CD4-positive, alpha-beta T cell treated with Interleukin-12 subunit alpha and Interleukin-12 subunit beta, for 1 hour (primary cell): ENCODE data around the gene RHBDF2.
"Not testable (repeated sequence)": the region's sequence is repeated elsewhere in the genome, so short reads cannot be mapped to it uniquely, and the experiment has no call there.

Experiments
- DNase-seq: peaks from one replicate; pipeline ENCODE4 v3.0.0-alpha.2; 2020

Gene RHBDF2

GRCh38 chr17:76523084-76524037 is 22.1 kb upstream of the RHBDF2 start:
- peak; percentile 85 for DNase-seq

- DNase-seq = not testable (repeated sequence)
Measured at GRCh38 chr17:76521683-76522082, 20.5 kb upstream of the RHBDF2 start.

- no peak for DNase-seq
Measured at GRCh38 chr17:76521262-76521661, 20.0 kb upstream of the RHBDF2 start.

DNA sequence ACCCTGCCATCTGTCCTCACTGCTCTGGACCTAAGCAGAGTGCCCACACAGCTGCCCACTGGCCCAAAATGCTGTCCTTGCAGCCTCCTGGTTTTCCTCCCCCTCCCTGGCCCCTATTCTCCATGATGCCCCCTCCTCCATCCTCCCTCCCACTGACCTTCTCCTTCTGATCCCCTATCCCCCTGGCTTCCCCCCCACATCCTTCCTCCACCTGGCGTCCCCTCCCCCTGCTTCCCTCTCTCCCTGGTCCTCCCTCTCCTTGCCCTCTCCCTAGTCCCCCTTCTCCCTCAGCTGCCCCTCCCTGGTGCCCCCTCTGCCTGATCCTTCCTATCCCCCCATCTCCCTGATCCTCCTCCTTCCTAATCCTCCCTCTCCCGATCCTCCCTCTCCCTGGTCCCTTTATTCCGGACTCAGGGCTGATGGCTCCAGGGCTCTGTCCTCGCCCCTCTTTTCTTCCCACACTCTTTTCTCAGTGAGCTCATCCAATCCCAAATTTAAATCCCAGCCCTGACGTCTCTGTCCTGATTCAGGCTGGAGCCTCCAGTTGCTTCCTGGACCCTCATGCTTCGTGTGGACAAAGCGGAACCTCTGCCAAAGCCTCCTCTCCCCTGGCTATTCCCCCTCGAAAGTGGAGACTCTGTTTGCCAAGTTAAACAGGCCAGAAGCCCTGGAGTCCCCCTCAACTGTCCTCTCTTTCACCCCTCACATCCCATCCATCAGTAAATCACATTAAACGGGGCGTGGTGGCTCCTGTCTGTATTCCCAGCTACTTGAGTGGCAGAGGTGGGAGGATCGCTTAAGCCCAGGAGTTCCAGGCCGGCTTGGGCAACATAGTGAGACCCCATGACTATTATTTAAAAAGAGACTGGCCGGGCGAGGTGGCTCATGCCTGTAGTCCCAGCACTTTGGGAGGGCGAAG is 18.1 kb upstream of the RHBDF2 start:
- no peak for DNase-seq

- DNase-seq = no peak
Measured at GRCh38 chr17:76517638-76518038, 16.4 kb upstream of the RHBDF2 start.

DNA sequence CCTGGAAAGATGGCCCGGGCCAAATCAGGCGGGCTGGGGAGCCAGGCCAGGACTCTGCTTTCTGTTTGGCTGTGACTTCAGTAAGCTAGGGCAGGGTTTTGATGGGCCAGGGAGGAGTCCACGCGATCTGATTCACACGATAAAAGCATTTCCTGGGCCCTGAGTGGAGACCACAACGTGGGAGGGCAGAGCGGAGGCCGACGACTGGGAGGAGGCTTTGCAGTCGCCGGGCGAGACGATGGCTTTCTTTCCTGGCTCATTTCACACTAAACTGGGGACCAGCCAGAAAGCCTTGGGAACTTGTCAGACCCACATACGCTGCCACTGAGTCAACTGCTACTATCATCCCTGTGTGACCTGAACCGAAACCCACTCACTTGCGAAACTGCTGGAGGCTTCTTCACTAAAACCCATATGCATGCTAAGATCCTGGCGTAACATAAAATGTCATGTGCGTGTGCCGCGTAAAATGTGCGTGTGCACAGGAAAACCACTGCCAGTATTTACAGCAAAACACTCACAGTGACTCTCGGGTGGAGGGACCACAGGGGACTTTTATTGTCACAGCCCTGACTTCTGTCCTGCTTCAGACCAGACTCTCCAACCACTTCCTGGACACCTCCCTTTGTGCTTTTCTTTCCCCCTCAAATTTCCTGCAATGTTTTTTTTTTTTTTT is 14.2 kb upstream of the RHBDF2 start:
- DNase-seq = peak; percentile 90

DNA sequence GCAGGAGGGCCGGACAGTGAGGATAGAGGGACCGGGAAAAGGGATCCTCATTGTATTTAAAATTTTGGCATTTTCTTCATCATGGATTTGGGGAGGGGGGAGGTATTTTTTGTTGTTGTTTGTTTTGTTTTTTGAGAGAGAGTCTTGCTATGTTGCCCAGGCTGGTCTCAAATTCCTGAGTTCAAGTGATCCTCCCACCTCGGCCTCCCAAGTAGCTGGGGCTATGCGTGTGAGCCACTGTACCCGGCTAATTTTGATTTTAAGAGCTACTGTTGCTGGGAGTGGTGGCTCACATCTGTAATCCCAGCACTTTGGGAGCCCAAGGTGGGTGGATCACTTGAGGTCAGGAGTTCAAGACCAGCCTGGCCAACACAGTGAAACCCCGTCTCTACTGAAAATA is 13.1 kb upstream of the RHBDF2 start:
- not testable (repeated sequence) for DNase-seq

DNA sequence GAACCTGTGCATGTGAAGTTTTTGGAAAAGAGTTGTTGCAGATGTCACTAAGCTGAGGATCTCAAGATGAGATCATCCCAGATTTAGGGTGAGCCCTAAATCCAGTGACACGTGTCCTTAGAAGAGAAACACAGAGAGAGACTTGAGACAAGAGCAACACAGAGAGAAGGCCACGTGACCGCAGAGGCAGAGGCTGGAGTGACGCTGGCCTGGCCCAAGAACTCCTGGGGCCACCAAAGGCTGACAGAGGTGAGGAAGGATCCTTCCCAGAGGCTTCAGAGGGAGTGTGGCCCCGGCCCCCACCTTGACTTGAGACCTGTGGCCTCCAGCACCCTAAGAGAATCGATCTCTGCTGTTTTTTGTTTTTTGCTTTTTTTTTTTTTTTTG is 12.1 kb upstream of the RHBDF2 start:
- no peak for DNase-seq

DNA sequence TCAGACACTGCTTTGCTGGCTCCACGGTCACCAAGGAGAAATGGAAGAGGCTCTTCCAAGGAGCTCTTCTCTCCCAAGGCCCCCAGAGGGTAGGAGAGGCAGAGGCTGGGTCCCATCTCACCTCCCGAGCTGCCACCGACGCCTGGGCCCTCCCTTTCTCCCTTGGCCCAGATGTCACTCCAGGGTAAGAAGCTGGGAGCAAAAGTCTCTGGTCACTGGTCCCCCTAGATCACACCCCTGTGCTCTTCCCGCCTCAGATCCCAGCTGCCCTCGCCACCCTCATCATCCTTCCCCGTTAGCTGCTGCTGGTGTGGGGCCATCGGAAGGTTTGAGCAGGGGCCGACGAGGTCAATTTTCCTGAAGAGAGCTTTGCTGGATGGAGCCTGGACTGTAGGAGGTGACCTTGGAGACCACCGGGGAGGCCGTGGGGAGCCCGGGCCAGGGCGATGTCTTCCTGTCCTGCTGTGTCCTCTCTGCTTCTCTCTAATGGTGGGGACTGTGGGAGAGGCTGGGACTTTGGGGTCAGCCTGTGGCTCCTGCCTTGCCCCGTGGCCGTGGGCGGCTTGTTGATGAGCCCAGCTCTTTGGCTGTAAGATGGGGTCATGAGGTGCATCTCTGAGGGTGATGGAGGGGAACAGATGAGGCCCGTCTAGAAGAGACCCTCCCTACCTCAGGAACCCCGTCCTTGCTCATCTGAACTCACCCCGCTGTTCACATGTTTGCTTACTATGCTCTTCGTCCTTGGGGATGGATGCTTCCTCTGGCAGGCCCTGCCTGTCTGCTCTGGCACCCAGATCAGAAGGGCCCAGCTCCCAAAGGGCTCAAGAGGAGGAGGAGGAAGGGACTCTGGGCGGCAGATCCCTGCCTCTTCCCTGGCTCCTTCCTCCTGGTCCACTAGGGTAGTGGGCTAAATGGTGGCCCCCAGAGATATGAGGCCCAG is 11.4 kb upstream of the RHBDF2 start:
- no peak for DNase-seq

DNA sequence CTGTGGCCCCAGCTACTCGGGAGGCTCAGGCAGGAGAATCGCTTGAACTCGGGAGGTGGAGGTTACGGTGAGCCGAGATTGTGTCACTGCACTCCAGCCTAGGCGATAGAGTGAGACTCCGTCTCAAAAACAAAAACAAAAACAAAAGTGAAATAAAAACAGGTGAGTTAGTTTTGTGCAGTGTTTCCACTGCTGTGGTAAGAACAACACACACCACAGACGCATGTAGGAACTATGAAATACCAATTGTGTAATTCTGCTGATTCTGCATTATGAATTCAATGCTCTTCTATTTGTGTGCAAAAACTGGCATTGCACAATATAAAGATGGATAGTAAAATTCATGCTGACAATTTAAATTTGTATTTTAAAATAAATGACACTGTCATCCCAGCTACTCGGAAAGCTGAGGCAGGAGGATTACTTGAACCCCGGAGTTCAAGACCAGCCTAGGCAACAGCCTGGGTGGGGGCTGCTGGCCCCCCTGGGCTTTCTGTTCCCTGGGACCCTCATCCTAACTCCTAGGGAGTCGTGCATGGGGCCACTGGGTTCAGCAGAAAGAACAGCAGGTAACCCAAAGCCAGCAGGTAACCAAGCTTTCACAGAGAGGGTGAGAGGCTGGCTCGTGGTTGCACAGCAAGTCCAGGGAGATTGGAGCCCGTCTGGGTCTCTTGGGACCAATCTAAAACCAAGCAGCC is 10.6 kb upstream of the RHBDF2 start:
- no peak for DNase-seq

- no peak for DNase-seq
Measured at GRCh38 chr17:76510831-76511244, 9.6 kb upstream of the RHBDF2 start.

DNA sequence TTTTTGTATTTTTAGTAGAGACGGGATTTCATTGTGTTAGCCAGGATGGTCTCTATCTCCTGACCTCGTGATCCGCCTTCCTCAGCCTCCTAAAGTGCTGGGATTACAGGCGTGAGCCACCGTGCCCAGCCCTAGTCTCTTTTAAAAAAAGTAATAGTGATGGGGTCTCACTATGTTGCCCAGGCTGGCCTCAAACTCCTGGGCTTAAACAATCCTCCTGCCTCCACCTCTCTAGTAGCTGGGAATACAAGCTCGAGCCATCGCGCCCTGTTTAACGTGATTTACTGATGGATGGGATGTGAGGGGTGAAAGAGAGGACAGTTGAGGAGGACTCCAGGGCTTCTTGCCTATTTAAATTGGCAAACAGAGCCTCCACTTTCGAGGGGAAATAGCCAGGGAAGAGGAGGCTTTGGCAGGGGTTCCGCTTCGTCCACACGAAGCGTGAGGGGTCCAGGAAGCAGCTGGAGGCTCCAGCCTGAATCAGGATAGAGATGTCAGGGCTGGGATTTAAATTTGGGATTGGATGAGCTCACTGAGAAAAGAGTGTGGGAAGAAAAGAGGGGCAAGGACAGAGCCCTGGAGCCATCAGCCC is 7.3 kb upstream of the RHBDF2 start:
- DNase-seq = not testable (repeated sequence)

DNA sequence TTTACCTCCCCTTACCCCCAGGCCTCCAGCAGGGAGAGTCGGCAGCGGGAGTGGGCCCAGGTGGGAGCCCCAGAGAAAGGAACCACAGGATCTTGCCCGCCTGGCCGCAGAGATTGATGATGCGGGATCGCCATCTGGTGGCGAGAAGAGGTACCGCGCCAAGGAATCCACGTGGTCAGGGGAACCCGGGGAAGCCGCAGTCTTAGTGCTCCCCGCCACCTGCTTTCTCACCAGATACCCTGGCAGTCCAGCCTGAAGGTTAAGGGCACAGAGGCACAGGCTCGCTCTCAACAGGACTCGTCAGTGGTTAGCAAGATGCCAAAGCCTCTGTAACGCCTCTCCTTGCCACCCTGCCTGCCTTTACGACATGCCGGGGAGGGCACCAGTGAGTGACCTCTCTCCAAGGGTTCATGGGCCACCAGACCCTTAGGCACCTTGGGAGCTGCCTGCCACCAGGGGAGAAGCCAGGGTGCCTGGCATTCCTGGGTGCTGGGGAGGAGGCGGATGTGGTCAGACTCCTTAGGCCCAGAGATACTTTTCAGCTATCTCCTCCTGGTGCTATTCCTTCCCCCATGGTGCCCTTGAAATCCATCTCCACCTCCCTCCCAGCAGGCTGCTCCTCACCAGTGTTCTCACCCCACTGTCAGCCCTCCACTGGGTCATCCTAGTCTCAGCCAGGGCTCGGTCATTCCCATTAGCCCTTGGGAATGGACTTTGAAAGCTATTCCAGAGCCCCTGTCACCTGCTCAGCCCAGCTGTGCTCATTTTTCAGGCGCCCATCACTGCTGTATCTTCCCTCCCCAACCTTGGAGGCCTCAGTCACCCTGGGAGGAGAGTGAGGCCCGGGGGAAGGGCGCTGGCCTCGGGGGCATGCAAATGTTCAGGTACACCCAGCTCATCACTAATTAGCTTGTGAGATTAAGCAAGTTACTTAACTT is 5.5 kb upstream of the RHBDF2 start:
- DNase-seq = peak; percentile 92

- no peak for DNase-seq
Measured at GRCh38 chr17:76504117-76504516, 2.9 kb upstream of the RHBDF2 start.

DNA sequence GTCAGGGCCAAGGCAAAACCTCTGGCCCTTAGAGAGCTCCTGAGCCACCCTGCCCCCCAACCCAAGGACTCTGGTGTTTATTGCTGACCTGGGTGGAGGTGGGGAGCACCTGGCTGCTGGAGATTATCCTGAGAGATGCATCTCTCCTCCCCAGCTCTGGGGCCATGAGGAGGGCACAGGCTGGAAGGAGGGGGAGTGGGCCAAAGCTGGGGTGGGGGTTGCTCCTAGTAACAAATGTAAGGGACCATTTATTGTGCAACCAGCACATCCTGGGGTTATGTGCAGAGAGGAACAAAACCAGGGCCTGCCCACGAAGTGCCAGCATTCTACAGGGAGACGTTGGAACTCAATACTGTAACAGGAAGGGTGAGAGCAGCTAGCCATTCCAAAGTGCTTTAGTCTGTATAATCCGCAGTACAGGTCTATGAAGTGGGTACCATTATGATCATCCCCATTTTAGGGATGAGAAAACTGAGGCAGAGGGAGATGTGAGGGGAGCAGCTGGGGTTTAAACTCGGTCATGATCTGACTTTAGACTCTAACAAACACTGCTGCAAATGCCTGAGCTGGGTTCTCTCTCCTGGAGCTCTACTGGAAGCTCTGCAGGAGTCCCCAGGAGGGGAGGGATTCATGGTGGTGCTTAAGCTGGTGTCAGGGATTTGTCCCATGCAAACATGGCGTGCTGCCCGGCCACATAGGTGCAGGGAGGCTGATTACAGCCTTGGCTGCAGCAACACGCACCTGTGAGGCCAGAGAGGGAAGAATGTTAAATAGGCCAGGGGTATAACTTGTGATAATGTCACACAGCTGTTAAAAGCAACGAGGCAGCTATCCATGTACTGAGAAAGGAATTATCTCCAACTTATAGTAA is 1.4 kb upstream of the RHBDF2 start:
- DNase-seq = no peak

GRCh38 chr17:76501827-76502307 is 644 bp upstream of the RHBDF2 start:
- DNase-seq = no peak

GRCh38 chr17:76500747-76501017 is 541 bp downstream of the RHBDF2 start:
- no peak for DNase-seq

GRCh38 chr17:76500074-76500746 is 1.0 kb downstream of the RHBDF2 start:
- DNase-seq = no peak
